Bronchial epithelial cell (primary cell): Measurements from ENCODE around the gene ADGRB2. TPM values are rescaled to one million over a fixed set of nuclear protein-coding genes. Genes with fewer than 3 reads are reported as not detected.

ENCODE experiments used
- DNase-seq: peaks from one replicate; pipeline ENCODE4 v3.0.0-alpha.2; 2010; ENCODE audit warnings: low read depth
- FAIRE-seq: peaks from 2 replicates; lab custom pipeline; 2011; peaks lifted over from hg19 to GRCh38; lab: Jason Lieb, UNC
- H3K27me3 ChIP-seq: 2 replicates; pipeline ENCODE4 v1.5.1; 2011; ENCODE audit warnings: low read length; ENCODE audit not compliant: control insufficient read depth, insufficient read depth
- H3K36me3 ChIP-seq: 2 replicates; pipeline ENCODE4 v1.5.1; 2011; ENCODE audit warnings: low read length; ENCODE audit not compliant: control insufficient read depth, insufficient read depth
- H3K4me3 ChIP-seq: 2 replicates; pipeline ENCODE4 v1.5.1; 2011; ENCODE audit warnings: mild to moderate bottlenecking, low read depth, low read length, control low read depth
- total RNA-seq: library from RNA; depleted of rRNA; stranded (reverse); fragments of >200 nt; gene quantifications from 2 replicates; pipeline ENCODE4 v1.2.1, GENCODE V29; 2014
- TF ChIP-seq, protein P1 (sequence below): IDR thresholded peaks from 2 replicates; pipeline ENCODE4 v1.5.1; 2011; ENCODE audit warnings: mild to moderate bottlenecking, moderate library complexity, low read length, control low read depth, inconsistent platforms; ENCODE audit not compliant: insufficient read depth, severe bottlenecking

ADGRB2 gene
- total RNA-seq, 1 donor from 2014 or later = 0.53 TPM

DNA sequence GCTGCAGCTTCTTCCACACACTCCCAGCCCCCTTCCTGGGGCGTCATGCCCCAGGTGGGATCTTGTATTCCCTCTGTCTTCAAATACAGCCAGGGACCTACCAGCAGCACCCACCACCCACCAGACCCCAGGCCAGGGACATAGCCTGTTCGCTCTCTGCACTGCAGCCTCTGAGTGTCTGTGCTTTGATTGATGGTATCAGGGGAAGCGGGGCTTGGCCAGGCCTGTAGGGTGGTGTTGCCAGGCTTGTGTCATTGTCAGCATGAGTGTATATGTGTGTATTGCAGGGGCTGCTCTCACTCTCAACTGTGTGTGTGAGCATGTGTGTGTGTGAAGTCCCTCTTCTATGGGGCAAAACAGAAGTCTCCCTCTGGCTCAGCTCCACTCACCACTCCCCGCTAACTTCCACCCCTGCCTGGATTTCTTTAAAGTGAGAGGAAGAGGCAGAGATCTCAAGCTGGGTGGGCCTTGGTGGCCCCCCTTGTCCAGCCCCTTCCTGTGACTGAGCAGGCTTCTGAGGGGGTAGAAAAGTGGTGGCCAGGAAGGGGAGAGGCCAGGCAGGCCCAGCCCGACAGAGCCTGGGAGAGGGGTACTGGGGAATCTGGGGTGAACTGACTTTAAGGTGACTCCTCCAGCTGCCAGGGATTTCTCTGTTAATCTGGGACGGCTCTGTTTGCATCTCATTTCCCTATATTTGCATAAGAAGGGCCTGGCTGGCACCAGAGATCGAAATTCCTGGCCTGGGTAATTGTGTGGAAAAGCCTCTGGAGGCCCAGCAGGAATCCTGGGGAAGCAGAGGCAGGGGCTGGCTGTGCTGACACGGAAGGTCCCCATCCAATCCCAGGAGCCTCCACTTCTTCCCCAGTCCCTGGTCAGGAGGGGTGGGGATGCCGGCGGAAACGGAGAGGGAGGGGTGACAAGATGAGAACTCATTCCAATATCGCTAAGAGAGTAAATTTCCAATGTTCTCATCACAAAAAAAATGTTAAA is 18.6 kb upstream of the ADGRB2 start:
- FAIRE-seq (peak; percentile 36), DNase-seq (no peak)
- Histone ChIP-seq H3K4me3 (no peak overlapping the region), H3K36me3 (no peaks in the 10 kb centered on the region), H3K27me3 (no peaks in the 10 kb centered on the region)
- TF ChIP-seq, protein P1, sequence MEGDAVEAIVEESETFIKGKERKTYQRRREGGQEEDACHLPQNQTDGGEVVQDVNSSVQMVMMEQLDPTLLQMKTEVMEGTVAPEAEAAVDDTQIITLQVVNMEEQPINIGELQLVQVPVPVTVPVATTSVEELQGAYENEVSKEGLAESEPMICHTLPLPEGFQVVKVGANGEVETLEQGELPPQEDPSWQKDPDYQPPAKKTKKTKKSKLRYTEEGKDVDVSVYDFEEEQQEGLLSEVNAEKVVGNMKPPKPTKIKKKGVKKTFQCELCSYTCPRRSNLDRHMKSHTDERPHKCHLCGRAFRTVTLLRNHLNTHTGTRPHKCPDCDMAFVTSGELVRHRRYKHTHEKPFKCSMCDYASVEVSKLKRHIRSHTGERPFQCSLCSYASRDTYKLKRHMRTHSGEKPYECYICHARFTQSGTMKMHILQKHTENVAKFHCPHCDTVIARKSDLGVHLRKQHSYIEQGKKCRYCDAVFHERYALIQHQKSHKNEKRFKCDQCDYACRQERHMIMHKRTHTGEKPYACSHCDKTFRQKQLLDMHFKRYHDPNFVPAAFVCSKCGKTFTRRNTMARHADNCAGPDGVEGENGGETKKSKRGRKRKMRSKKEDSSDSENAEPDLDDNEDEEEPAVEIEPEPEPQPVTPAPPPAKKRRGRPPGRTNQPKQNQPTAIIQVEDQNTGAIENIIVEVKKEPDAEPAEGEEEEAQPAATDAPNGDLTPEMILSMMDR = no peak

DNA sequence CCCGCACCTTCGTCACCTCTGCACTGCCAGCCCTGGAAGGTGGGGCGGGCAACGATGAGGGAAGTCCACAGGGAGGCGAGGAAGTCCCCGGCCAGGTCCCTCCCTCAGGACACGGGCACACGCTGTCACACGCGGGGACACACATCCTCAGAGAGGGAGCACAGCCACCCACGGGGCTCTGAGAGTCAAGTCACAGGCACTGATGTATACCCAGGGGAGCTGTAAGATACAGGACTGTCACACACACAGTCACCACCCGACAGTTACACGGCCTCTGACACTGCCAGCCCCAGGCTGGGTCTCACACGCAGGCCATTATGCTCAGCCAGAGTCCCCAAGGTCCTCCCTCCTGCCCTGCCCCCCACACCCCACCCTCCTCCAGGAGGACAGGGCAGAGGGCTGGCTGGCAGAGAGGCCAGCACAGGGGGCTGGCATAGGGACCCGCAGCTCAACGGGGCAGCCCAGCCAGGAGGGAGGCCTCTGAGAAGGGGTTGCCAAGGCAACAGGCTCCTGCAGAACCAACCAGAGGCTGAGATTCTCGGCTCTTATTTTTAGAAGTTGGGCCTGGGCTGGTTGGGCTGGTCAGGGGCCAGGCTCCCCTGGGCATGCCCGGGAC is 17.7 kb upstream of the ADGRB2 start:
- Histone ChIP-seq H3K36me3 (no peaks in the 10 kb centered on the region), H3K27me3 (no peaks in the 10 kb centered on the region), H3K4me3 (no peak overlapping the region)
- DNase-seq (no peak), FAIRE-seq (no peak)
- TF ChIP-seq, protein P1 = no peak

DNA sequence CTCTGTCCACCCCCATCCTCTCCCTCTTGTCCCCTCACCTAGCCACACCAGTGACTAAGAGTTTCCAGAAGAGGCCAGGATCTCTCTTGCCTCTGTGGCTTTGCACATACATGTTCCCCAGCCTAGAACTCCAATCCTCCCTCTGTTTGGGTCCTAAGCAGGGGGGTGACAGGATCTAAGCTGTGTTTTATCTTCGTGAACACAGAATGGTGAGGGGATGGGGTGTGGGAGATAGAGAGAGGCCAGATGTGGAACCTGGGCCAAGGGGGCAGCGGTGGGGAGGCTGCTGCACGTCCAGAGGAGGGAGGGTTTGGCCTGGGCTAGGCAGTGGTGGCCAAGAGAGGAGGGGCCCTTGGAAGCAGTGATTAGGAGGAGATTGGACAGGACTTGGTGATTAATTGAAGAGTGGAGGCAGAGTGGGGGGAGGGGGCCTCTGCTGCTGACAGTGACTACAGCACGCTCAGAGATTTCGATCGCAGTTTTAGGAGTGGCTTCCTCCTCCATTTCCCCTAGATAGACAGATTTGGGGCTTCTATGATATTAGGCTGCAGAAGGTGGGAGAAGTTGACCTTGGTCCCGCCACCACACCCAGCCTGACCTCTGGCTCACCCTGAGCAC is 17.1 kb upstream of the ADGRB2 start:
- no peak for FAIRE-seq
- DNase-seq = no peak
- H3K4me3 ChIP-seq = no peak overlapping the region
- TF ChIP-seq, protein P1 = no peak
- H3K27me3 ChIP-seq = no peaks in the 10 kb centered on the region
- H3K36me3 ChIP-seq = no peaks in the 10 kb centered on the region

DNA sequence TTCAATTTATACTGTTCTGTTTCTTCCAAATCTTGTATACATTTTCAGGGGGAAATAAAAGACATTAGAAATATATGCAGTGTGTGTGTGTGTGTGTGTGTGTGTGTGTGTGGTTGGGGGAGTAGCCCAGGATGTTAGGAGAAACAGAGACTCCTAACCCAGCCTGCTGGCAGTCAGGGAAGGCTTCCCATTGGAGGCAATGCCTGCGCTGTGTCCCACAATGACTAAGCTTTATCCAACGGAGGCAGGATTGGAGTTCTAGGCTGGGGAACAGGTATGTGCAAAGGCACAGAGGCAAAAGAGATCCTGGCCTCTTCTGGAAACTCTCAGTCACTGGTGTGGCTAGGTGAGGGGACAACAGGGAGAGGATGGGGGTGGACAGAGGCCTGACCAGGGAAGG is 16.5 kb upstream of the ADGRB2 start:
- H3K27me3 ChIP-seq = no peaks in the 10 kb centered on the region
- FAIRE-seq (no peak), DNase-seq (no peak)
- H3K4me3 ChIP-seq = no peak overlapping the region
- no peaks in the 10 kb centered on the region for H3K36me3 ChIP-seq
- TF ChIP-seq, protein P1 = no peak

DNA sequence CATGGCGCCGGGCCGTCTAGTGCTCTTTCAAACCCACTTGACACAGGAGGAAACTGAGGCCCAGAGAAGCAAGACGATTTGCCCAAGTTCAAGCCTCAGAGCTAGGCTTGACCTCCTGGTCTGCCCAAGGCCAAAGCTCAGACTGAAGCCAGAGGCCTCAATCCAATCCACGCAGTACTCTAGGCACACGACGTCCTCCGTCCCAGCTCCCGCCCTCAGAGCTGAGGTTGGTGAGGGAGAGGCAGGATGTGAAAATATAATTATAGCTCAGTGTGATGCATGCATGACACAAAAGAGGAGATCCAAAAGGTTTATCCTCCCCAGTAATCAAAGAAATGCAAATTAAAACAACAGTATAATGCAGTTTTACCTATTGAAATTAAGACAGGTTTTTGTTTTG is 15.5 kb upstream of the ADGRB2 start:
- no peak overlapping the region for H3K4me3 ChIP-seq
- DNase-seq (no peak), FAIRE-seq (no peak)
- H3K36me3 ChIP-seq = no peaks in the 10 kb centered on the region
- TF ChIP-seq, protein P1 = no peak
- H3K27me3 ChIP-seq = no peaks in the 10 kb centered on the region
